Activated naive CD4-positive, alpha-beta T cell treated with anti-CD3 and anti-CD28 coated beads for 36 hours (primary cell): ENCODE data around the gene P2RX1. TPM values are rescaled to one million over a fixed set of nuclear protein-coding genes. Genes with fewer than 3 reads are reported as not detected.

Experiments used
- CTCF ChIA-PET: fragments of 350-600 bp; sonication (Branson Sonifier 250); formaldehyde crosslinking; loops from one replicate; lab custom pipeline; 2021; ENCODE audit warnings: antibody characterized with exemption; lab: Charles Lee
- DNase-seq: peaks from one replicate; pipeline ENCODE4 v3.0.0-alpha.2; 2020
- H3K27ac Mint-ChIP-seq: one replicate; pipeline ENCODE4 v1.8.0; 2021; ENCODE audit warnings: mild to moderate bottlenecking, mixed read lengths
- H3K27me3 Mint-ChIP-seq: one replicate; pipeline ENCODE4 v1.8.0; 2021; ENCODE audit warnings: low read depth, mixed read lengths
- H3K36me3 Mint-ChIP-seq: one replicate; pipeline ENCODE4 v1.8.0; 2021; ENCODE audit warnings: low read depth, mixed read lengths
- H3K4me1 Mint-ChIP-seq: one replicate; pipeline ENCODE4 v1.8.0; 2021; ENCODE audit warnings: low read depth, mixed read lengths
- H3K4me3 Mint-ChIP-seq: one replicate; pipeline ENCODE4 v1.8.0; 2021; ENCODE audit warnings: mild to moderate bottlenecking, moderate library complexity, mixed read lengths
- H3K9me3 Mint-ChIP-seq: one replicate; pipeline ENCODE4 v1.8.0; 2021; ENCODE audit warnings: mixed read lengths
- intact Hi-C: fragments of 100-400 bp; cut with micrococcal nuclease; formaldehyde crosslinking; loops from one replicate; pipeline ENCODE4 v1.15.1; 2023
- total RNA-seq, 2 experiments: library from RNA; stranded (reverse); gene quantifications; one replicate each; pipeline ENCODE4 v1.2.3, GENCODE V29; 2021

P2RX1 gene
- total RNA-seq, 2 experiments from 2014 or later = 0.10 to 0.17 TPM

DNA sequence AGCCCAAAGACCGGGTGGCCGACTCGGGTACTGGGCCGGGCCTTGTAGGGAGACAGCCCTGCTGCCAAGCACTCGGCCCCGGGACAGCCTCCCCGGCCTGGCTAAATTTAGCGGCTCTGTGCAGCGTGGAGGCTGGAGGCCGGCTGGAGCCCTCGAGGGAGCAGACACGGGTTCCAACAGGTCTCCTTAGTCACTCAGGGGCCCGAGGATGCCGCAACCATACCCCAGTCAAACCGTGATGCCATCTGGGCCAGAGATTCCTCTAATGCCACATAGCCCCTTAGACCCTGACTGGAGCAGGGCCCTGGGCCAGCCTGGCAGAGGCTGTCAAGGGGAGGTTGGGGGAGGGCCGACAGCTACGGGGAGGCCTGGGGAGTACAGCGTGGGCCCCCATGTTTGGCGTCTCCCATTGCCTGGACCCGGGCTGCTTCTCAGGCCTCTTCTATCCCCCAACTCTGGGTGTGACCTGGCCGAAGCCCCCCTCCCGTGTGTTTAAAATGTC is 2.9 kb upstream of the P2RX1 start:
- no peaks in the 10 kb centered on the region for H3K9me3 Mint-ChIP-seq
- intact Hi-C loops = loop anchor here (10.0 kb wide), 1 partner anchor 496 kb away; no protein-coding TSS in a partner anchor
- H3K36me3 Mint-ChIP-seq = no peaks in the 10 kb centered on the region
- no peak overlapping the region for H3K27ac Mint-ChIP-seq
- CTCF ChIA-PET = no interaction called here
- no peak overlapping the region for H3K4me3 Mint-ChIP-seq
- DNase-seq = no peak
- peaks cover 21% of the 10 kb centered on the region for H3K4me1 Mint-ChIP-seq
- H3K27me3 Mint-ChIP-seq = no peaks in the 10 kb centered on the region

DNA sequence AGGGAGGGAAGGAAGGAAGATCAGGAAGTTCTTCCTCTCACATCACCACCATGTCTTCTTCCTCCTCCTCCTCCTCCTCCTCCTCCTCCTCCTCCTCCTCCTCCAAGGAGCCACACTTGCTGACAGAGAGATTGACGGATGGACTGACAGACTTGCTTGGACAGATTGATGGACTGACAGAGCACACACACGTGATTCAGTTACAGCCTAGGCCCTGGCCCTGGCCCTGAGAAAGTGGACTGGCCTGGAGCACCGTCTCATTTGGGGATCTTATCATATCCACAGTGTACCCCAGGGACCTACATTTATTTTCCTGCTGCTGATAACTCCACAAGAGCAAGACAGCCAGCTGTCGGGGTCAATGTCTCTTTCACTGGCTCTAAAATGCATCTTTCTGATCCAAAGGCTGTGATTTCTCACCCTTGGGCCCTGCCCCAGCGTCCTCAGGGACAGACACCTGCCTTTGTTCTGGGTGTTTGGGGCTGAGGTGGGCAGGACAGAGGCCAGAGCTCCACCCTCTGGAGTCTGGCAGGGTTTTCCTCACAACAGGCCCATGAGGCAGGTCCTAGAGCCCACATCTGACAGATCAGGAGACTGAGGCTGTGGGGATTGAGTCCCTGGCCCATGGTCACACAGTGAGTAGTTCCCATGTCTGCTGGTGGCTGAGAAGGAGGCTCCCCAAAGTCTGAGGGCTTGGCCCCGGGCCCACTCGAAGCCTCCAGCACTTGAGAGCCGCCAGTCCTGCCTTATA is 2.3 kb upstream of the P2RX1 start:
- intact Hi-C loops = loop anchor here (10.0 kb wide), 1 partner anchor 496 kb away; no protein-coding TSS in a partner anchor
- Mint-ChIP-seq H3K27ac (no peak overlapping the region), H3K4me1 (peaks cover 28% of the 10 kb centered on the region), H3K9me3 (no peaks in the 10 kb centered on the region), H3K4me3 (no peak overlapping the region), H3K36me3 (no peaks in the 10 kb centered on the region), H3K27me3 (no peaks in the 10 kb centered on the region)
- CTCF ChIA-PET = no interaction called here
- DNase-seq = no peak

DNA sequence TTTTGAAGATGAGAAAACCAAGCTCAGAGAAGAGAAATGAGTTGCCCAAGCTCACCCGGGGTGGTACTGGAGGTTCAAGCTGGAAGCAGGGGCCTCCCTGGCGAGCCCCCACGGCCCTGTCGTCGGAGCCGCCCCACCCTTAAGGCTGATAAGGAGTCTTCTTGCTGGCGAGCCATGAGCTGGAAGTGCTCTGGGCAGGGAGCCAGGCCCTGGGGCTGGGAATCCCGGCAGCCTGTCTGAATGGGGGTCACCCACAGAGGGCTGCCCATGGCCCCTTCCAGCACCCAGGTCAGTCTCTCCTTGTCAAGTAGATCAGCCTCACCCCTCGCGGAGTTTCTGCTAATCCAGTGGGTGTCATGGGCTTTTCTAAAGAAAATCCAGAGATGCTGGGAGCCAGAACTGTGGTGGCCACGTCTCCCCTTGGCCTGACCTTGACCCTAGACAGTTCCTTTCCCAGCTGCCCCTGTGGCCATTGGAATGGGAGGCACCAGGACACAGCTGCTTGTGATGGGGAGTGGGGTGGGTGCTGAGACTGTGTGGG is 1.2 kb upstream of the P2RX1 start:
- Mint-ChIP-seq H3K4me1 (peaks cover 31% of the 10 kb centered on the region), H3K9me3 (no peaks in the 10 kb centered on the region), H3K27me3 (no peaks in the 10 kb centered on the region), H3K36me3 (no peaks in the 10 kb centered on the region), H3K4me3 (no peak overlapping the region), H3K27ac (no peak overlapping the region)
- CTCF ChIA-PET = interaction anchor here (1.0 to 1.6 kb wide), 3 partner anchors 34 to 88 kb away, joined by 3 to 6 read pairs (median 6); no protein-coding TSS in a partner anchor
- DNase-seq = no peak
- intact Hi-C loops = loop anchor here (10.0 kb wide), 1 partner anchor 497 kb away; no protein-coding TSS in a partner anchor

DNA sequence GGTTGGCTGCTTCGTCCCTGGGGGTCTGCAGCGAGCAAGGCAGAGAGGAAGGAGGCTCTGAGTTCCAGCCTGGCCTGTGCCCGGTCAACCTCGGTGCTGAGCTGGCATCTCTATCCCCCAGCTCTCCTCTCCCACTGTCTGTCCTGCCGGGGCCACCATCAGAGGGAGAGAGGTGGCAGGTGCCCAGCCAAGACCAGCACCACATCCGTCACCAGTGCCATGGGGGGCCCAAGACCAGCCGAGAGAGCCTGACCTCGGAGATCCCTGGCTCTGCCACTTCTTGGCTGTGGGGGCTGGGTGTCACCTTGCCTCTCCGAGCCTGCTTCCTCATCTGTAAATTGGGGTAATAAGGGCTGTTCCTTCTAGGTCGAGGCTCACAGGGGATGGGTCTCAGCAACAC is 560 bp upstream of the P2RX1 start:
- CTCF ChIA-PET = interaction anchor here (1.0 to 1.6 kb wide), 5 partner anchors 33 to 158 kb away, joined by 3 to 6 read pairs (median 3); no protein-coding TSS in a partner anchor
- H3K4me3 Mint-ChIP-seq = no peak overlapping the region
- H3K4me1 Mint-ChIP-seq = peaks cover 34% of the 10 kb centered on the region
- intact Hi-C loops = loop anchor here (10.0 kb wide), 1 partner anchor 498 kb away; no protein-coding TSS in a partner anchor
- no peak for DNase-seq
- H3K27me3 Mint-ChIP-seq = no peaks in the 10 kb centered on the region
- H3K9me3 Mint-ChIP-seq = no peaks in the 10 kb centered on the region
- H3K36me3 Mint-ChIP-seq = no peaks in the 10 kb centered on the region
- peak overlapping the region; percentile 50 for H3K27ac Mint-ChIP-seq

DNA sequence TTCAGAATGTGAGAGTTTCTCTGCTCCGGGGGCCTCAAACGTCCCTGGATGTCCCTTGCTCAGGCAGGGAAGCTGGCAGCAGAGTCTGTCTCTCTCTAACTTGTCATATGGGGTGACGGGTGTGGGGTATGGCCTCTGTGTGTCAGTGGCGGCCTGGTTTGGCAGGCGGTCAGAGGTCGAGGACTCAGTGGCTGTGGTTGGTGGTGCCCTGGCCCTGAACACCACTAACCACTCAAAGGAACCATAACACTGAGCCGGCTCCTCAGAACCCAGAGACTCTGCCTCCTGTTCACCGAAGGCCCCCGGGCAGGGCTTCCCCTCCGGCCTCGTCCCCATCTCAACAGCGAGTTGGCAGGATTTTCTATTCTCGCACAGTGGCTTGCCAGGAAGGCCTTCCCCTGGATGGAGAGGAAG is 677 bp downstream of the P2RX1 start:
- DNase-seq = no peak
- Mint-ChIP-seq H3K4me1 (peaks cover 45% of the 10 kb centered on the region), H3K4me3 (no peak overlapping the region), H3K27ac (no peak overlapping the region), H3K36me3 (no peaks in the 10 kb centered on the region), H3K9me3 (no peaks in the 10 kb centered on the region), H3K27me3 (no peaks in the 10 kb centered on the region)
- CTCF ChIA-PET = interaction anchor here (1.2 to 4.6 kb wide), 8 partner anchors 11 to 159 kb away, joined by 3 to 46 read pairs (median 6); no protein-coding TSS in a partner anchor
- intact Hi-C loops = loop anchor here (10.0 kb wide), 1 partner anchor 499 kb away; no protein-coding TSS in a partner anchor

DNA sequence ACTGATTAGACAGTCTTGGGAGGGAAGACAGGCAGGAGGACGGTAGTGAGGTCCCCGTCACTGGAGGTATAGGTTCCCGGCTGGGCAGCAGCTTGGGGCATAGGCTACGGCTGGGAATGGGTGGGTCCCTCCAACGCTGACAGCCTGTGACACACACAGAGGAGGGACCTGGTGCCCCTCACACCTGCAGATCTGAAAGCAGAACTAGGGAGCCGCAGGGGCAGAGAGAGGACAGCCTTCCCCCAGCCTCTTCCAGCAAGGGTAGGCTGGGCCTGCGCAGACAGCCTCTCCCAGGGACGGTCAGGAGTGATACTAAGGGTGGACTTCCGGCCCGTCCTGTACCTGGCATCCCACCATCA is 2.0 kb downstream of the P2RX1 start:
- DNase-seq = no peak
- intact Hi-C loops = loop anchor here (1.0 to 10.0 kb wide), 4 partner anchors 90 to 501 kb away; no protein-coding TSS in a partner anchor
- CTCF ChIA-PET = interaction anchor here (0.6 to 4.6 kb wide), 37 partner anchors 8 to 568 kb away, joined by 3 to 46 read pairs (median 6); partner anchors contain the start of genes ATP2A3, CAMKK1 and NCBP3
- no peak overlapping the region for H3K4me3 Mint-ChIP-seq
- H3K27me3 Mint-ChIP-seq = no peaks in the 10 kb centered on the region
- H3K9me3 Mint-ChIP-seq = no peaks in the 10 kb centered on the region
- peaks cover 50% of the 10 kb centered on the region for H3K4me1 Mint-ChIP-seq
- H3K27ac Mint-ChIP-seq = no peak overlapping the region
- H3K36me3 Mint-ChIP-seq = no peaks in the 10 kb centered on the region

DNA sequence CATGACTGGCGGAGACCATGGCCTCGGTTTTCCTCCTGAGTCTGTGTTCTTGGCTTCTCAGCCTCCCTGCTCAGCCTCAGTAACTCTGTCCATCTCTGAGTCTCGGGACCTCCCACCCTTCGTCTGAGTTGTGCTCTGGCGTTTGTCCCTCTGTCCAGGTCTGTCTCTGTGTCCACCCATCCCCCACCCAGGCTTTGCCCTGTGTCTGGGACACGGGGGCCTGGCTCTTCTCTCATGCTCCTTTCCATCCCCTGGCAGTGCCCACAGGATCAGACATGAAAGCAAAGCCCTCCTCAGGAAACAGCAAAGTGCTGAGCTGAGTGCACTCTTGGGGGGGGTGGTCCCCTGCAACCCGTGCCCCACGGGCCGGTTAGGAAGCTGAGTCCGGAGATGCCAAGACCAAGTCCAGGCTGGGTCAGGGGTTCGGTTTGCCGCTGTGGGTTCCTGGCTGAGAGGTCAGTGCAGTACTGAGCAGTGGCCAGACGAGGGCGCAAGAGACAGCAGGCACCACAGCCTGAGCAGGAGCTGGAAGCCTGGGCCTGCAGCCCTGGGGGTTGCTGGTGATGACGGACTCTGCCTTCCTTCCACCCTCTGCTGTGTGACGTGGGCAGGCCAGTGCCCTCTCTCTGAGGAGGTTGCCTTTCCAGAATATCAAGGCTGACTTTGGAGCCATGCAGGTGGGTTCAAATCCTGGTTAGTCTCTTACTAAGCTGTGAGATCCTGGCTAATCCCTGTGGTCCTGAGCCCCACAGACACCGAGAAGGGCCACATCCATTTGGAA is 2.5 kb downstream of the P2RX1 start:
- no peaks in the 10 kb centered on the region for H3K36me3 Mint-ChIP-seq
- peaks cover 50% of the 10 kb centered on the region for H3K4me1 Mint-ChIP-seq
- no peaks in the 10 kb centered on the region for H3K9me3 Mint-ChIP-seq
- intact Hi-C loops = loop anchor here (1.0 to 10.0 kb wide), 4 partner anchors 91 to 501 kb away; no protein-coding TSS in a partner anchor
- no peaks in the 10 kb centered on the region for H3K27me3 Mint-ChIP-seq
- DNase-seq = peak; percentile 90
- H3K4me3 Mint-ChIP-seq = no peak overlapping the region
- no peak overlapping the region for H3K27ac Mint-ChIP-seq
- CTCF ChIA-PET = interaction anchor here (0.6 to 4.6 kb wide), 41 partner anchors 8 to 568 kb away, joined by 3 to 46 read pairs (median 5); partner anchors contain the start of genes ATP2A3, CAMKK1 and NCBP3

DNA sequence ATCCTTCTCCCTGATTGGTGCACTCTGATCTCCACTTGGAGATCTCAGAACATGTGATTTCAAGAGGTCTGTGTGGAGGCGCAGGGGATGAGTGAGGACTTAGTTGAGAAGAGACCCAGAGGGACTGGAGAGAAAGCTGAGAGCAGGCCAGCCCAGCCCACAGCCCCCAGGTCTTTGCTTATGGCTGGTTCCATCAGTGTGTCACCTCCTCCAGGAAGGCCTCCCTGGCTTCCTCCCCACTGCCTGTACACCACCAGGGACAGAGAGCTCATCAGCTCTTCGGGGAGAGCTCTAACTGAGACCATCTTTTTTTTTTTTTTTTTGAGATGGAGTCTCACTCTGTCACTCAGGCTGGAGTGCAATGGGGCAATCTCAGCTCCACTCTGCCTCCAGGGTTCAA is 3.4 kb downstream of the P2RX1 start:
- DNase-seq = no peak
- no peaks in the 10 kb centered on the region for H3K27me3 Mint-ChIP-seq
- no peaks in the 10 kb centered on the region for H3K36me3 Mint-ChIP-seq
- no peak overlapping the region for H3K4me3 Mint-ChIP-seq
- H3K4me1 Mint-ChIP-seq = peaks cover 50% of the 10 kb centered on the region
- CTCF ChIA-PET = interaction anchor here (0.6 to 4.6 kb wide), 17 partner anchors 10 to 278 kb away, joined by 3 to 46 read pairs (median 7); partner anchors contain the start of genes ATP2A3 and NCBP3
- intact Hi-C loops = loop anchor here (5.0 to 10.0 kb wide), 3 partner anchors 164 to 502 kb away; no protein-coding TSS in a partner anchor
- H3K27ac Mint-ChIP-seq = no peak overlapping the region
- no peaks in the 10 kb centered on the region for H3K9me3 Mint-ChIP-seq

DNA sequence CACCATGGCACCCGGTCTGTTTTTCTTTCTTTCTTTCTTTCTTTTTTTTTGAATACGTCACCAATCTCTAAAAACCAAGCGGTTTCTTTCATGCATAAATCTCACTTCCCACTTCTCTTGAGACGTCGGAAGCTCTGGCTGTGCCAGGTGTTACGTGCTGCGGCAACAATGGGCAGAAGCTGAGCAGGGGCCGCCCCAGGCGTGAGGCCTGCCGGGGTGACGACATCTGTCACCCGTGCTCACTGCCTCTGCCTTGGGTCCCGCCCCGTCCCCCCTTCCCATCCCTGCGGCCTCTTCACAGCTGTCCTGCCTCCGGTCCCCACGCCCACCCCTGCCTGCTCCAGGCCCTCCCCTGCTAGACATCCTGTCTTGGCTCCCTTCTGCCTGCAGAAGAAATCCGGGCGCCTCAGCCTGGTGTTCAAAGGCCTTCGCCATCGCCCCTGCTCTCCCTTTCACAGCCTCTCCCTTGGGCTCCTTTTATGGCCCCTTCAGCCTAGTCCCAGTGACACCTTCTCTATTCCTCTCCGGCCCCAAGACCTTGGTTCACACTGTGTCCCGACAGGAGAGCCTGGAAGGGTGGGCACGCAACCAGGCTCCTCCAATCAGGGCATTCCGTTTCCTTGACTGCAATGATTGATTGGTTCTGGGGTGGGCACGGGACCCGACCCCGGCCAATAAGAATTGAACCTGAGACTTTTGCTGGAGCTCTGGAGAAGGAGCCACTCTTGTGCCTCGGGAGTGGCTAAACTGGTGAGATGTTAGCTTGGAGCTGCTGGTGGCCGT is 4.8 kb downstream of the P2RX1 start:
- intact Hi-C loops = loop anchor here (1.0 to 10.0 kb wide), 8 partner anchors 18 to 503 kb away; partner anchors contain the start of genes ATP2A3, CAMKK1, CYB5D2 and NCBP3
- CTCF ChIA-PET = interaction anchor here (0.6 to 4.6 kb wide), 10 partner anchors 17 to 509 kb away, joined by 3 to 46 read pairs (median 4); partner anchors contain the start of gene NCBP3
- H3K27me3 Mint-ChIP-seq = no peaks in the 10 kb centered on the region
- no peaks in the 10 kb centered on the region for H3K9me3 Mint-ChIP-seq
- peaks cover 43% of the 10 kb centered on the region for H3K4me1 Mint-ChIP-seq
- peak overlapping the region; percentile 84 for H3K27ac Mint-ChIP-seq
- peak overlapping the region; percentile 58 for H3K4me3 Mint-ChIP-seq
- DNase-seq = peak; percentile 94
- no peaks in the 10 kb centered on the region for H3K36me3 Mint-ChIP-seq

DNA sequence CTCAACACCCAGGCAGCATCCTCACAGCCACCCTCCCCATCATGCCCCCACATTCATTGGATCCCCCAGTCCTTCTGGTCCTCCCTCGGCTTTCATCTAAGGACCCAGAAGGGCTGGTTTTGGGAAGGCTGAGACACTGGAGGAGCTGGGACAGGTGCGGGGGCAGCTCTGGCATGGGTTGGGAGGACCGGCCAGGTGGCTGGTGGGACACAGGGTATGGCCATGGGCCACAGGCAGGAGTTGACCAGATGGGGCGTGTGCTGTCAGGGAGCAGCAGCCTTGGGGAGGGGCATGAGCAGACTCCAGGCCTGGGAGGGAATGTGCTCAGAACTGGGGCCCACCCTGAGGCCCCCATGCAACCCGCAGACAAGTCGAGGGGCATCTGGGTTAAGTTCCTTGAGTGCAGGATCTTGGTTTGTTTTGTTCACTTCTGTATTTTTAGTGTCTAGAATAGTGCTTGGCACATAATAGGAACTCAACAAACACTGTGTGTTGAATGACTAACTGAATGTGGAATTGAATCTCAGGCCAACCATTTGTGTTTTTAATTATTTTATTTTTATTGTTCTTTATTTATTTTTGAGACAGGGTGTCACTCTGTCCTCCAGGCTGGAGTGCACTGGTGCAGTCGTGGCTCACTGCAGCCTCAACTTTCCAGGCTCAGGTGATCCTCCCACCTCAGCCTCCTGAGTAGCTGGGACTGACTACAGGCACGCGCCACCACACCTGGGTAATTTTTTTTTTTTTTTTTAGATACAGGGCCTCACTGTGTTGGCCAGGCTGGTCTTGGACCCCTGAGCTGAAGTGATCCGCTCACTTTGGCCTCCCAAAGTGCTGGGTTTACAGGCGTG is 5.6 kb downstream of the P2RX1 start:
- intact Hi-C loops = loop anchor here (1.0 to 10.0 kb wide), 8 partner anchors 17 to 504 kb away; partner anchors contain the start of genes ATP2A3, CAMKK1, CYB5D2 and NCBP3
- peak overlapping the region; percentile 84 for H3K27ac Mint-ChIP-seq
- CTCF ChIA-PET = interaction anchor here (0.6 to 4.6 kb wide), 10 partner anchors 16 to 172 kb away, joined by 3 to 46 read pairs (median 3); partner anchors contain the start of gene NCBP3
- H3K36me3 Mint-ChIP-seq = no peaks in the 10 kb centered on the region
- peak overlapping the region; percentile 58 for H3K4me3 Mint-ChIP-seq
- H3K27me3 Mint-ChIP-seq = no peaks in the 10 kb centered on the region
- H3K9me3 Mint-ChIP-seq = no peaks in the 10 kb centered on the region
- DNase-seq = no peak
- peaks cover 35% of the 10 kb centered on the region for H3K4me1 Mint-ChIP-seq
